A673 (cell line): ENCODE results near the gene ZNF653.

Experiments
- CTCF ChIP-seq: fragments of 300-800, 200-600 bp; sonication (generic); conservative IDR thresholded peaks from 2 replicates; pipeline ENCODE4 v1.5.1; 2017; ENCODE audit warnings: low read depth, mild to moderate bottlenecking, antibody characterized with exemption, low read length, moderate library complexity, mixed read lengths
- EZH2 ChIP-seq: fragments of 200-600 bp; sonication (generic); IDR thresholded peaks from 2 replicates; pipeline ENCODE4 v1.6.1; 2017; ENCODE audit warnings: borderline replicate concordance, low read depth, mild to moderate bottlenecking, mixed read lengths, antibody characterized with exemption, low read length; ENCODE audit not compliant: poor library complexity, severe bottlenecking

- TF ChIP-seq CTCF (no peak), EZH2 (no peak)
These were observed 47.8 kb downstream of the ZNF653 start for GRCh38 chr19:11457831-11458230.
